Adrenal gland (tissue), 5 donors: ENCODE results near the gene SCGB2B2.

Source experiments
- CTCF ChIP-seq, 6 experiments: fragments of 450-650 bp in 4 of 6; fragments of 200-600 bp in 2 of 6; sonication (generic) in 1 of 6; IDR thresholded peaks; 1 replicate in 5 of 6; 2 replicates in 1 of 6; pipeline versions ENCODE4 v1.5.1 to v1.8.0; 2016 to 2021; ENCODE audit warnings: antibody characterized with exemption in 6 of 6, mild to moderate bottlenecking in 2 of 6, moderate library complexity in 1 of 6
- POLR2A ChIP-seq, 2 donors: fragments of 450-650 bp; IDR thresholded peaks; one replicate each; pipeline ENCODE4 v1.6.1; 2017; ENCODE audit warnings: antibody characterized with exemption in 2 of 2, mild to moderate bottlenecking in 2 of 2, moderate library complexity in 1 of 2
- donor health status: DM: no; HTN: no; CAD: no.

GRCh38 chr19:34664870-34665269 lies 12.1 kb downstream of the SCGB2B2 start:
- TF ChIP-seq CTCF (IDR thresholded peaks at IDR 0.05) = no peak
- TF ChIP-seq POLR2A (IDR thresholded peaks at IDR 0.05) = no peak
